ENCODE data around the gene LASP1NB.

Gene LASP1NB

GRCh38 chr17:38912221-38912813, 13.1 kb upstream of the LASP1NB start:
- Histone ChIP-seq H3K36me3 (ENCODE audit: insufficient read depth, low read length) (no peaks in the 10 kb centered on the region), H3F3A (ENCODE audit: insufficient read depth, low read length, poor library complexity, severe bottlenecking) (no peaks in the 10 kb centered on the region)
- no peak for TF ChIP-seq SMC3 (conservative IDR thresholded peaks at IDR 0.05; ENCODE audit: poor library complexity)
- no peak for TF ChIP-seq RAD21 (conservative IDR thresholded peaks at IDR 0.05)
- no peak for TF ChIP-seq TAF1 (IDR thresholded peaks at IDR 0.05; ENCODE audit: low read depth)
- no peak for TF ChIP-seq POLR2AphosphoS5 (IDR thresholded peaks at IDR 0.05)

DNA sequence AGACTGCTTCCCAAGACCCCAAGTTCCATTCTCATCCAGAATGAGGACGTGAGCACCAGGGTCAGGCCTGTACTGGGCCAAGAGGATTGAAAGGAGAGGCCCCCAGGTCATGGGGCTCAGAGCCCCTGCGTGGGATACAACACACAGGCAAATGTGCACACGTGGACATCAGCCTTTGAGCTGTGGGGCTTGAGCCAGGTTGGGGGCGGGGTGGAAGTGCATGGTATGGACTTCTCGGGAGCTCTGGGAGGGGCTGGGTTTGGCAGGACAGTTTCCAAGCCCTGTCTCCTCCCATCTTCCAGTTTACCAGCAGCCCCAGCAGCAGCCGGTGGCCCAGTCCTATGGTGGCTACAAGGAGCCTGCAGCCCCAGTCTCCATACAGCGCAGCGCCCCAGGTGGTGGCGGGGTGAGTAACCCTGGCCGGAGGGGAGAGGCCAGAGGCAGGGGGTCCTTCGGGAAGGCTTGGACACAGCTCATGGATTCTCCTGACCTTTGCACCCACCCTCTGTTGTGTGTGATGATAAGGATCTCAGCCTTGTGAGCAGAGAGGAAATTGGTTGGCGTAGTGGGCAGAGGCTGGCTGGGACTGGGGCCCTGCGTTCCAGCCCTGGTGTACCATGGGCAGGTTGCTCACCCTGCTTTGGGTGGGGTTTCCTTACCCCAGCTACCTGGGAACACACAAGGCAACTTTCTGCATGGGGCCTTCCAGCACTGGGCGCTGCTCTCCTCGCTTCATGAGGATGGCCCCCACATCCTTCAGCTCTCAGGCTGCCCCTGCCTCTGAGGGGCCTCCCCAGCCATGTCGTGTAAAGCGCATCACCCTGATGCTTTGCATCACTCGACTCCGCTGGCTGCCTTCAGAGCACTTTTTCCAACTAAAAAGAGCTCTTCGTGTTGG, 10.4 kb upstream of the LASP1NB start:
- TF ChIP-seq TAF1 (IDR thresholded peaks at IDR 0.05; ENCODE audit: low read depth): no peak
- H3K9ac ChIP-seq (ENCODE audit: low read length): no peak overlapping the region
- H3K4me2 ChIP-seq (ENCODE audit: low read length): no peak overlapping the region
- no peak overlapping the region for H2AFZ ChIP-seq (ENCODE audit: low read depth, low read length)
- no peaks in the 10 kb centered on the region for H3K9me2 ChIP-seq (ENCODE audit: insufficient read depth, low read length)
- H3K9me3 ChIP-seq (ENCODE audit: low read length): no peaks in the 10 kb centered on the region
- no peaks in the 10 kb centered on the region for H4K20me1 ChIP-seq (ENCODE audit: insufficient read depth)
- no peaks in the 10 kb centered on the region for H3K36me3 ChIP-seq (ENCODE audit: insufficient read depth, low read length)
- no peak overlapping the region for H3K4me3 ChIP-seq (ENCODE audit: low read length)
- H3K79me2 ChIP-seq (replicated peaks; ENCODE audit: insufficient read depth, low read length): peaks cover 4% of the 10 kb centered on the region
- H3F3A ChIP-seq (ENCODE audit: insufficient read depth, low read length, poor library complexity, severe bottlenecking): no peaks in the 10 kb centered on the region
- H3K27me3 ChIP-seq (ENCODE audit: insufficient read depth, low read depth, low read length): no peaks in the 10 kb centered on the region
- H3K27ac ChIP-seq (ENCODE audit: low read length): no peak overlapping the region

More at GRCh38 chr17:38912221-38912813, 13.1 kb upstream of the LASP1NB start:
- Histone ChIP-seq H3K27me3 (ENCODE audit: insufficient read depth, low read depth, low read length) (no peaks in the 10 kb centered on the region), H4K20me1 (ENCODE audit: insufficient read depth) (no peaks in the 10 kb centered on the region), H3K9me3 (ENCODE audit: low read length) (no peaks in the 10 kb centered on the region), H2AFZ (ENCODE audit: low read depth, low read length) (no peak overlapping the region), H3K4me2 (ENCODE audit: low read length) (no peak overlapping the region), H3K9me2 (ENCODE audit: insufficient read depth, low read length) (no peaks in the 10 kb centered on the region), H3K4me3 (ENCODE audit: low read length) (no peak overlapping the region), H3K9ac (ENCODE audit: low read length) (no peak overlapping the region), H3K79me2 (replicated peaks; ENCODE audit: insufficient read depth, low read length) (peaks cover 4% of the 10 kb centered on the region), H3K27ac (ENCODE audit: low read length) (no peak overlapping the region)

GRCh38 chr17:38915639-38915995, 9.8 kb upstream of the LASP1NB start:
- H3K9me2 ChIP-seq (ENCODE audit: insufficient read depth, low read length): no peaks in the 10 kb centered on the region
- no peak overlapping the region for H3K27ac ChIP-seq (ENCODE audit: low read length)
- no peaks in the 10 kb centered on the region for H3K9me3 ChIP-seq (ENCODE audit: low read length)
- no peaks in the 10 kb centered on the region for H3K27me3 ChIP-seq (ENCODE audit: insufficient read depth, low read depth, low read length)
- H3K36me3 ChIP-seq (ENCODE audit: insufficient read depth, low read length): no peaks in the 10 kb centered on the region
- TF ChIP-seq RAD21 (conservative IDR thresholded peaks at IDR 0.05) (no peak), EZH2 (IDR thresholded peaks at IDR 0.05; ENCODE audit: borderline replicate concordance, insufficient read depth, low read length, poor library complexity, severe bottlenecking) (no peak), SMC3 (conservative IDR thresholded peaks at IDR 0.05; ENCODE audit: poor library complexity) (no peak), POLR2AphosphoS5 (IDR thresholded peaks at IDR 0.05) (no peak), TAF1 (IDR thresholded peaks at IDR 0.05; ENCODE audit: low read depth) (no peak), EP300 (conservative IDR thresholded peaks at IDR 0.05; ENCODE audit: poor library complexity, severe bottlenecking) (no peak), MXI1 (conservative IDR thresholded peaks at IDR 0.05; ENCODE audit: poor library complexity, severe bottlenecking) (no peak)
- TF ChIP-seq, protein P1, sequence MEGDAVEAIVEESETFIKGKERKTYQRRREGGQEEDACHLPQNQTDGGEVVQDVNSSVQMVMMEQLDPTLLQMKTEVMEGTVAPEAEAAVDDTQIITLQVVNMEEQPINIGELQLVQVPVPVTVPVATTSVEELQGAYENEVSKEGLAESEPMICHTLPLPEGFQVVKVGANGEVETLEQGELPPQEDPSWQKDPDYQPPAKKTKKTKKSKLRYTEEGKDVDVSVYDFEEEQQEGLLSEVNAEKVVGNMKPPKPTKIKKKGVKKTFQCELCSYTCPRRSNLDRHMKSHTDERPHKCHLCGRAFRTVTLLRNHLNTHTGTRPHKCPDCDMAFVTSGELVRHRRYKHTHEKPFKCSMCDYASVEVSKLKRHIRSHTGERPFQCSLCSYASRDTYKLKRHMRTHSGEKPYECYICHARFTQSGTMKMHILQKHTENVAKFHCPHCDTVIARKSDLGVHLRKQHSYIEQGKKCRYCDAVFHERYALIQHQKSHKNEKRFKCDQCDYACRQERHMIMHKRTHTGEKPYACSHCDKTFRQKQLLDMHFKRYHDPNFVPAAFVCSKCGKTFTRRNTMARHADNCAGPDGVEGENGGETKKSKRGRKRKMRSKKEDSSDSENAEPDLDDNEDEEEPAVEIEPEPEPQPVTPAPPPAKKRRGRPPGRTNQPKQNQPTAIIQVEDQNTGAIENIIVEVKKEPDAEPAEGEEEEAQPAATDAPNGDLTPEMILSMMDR (IDR thresholded peaks at IDR 0.05; ENCODE audit: poor library complexity, severe bottlenecking): no peak
- TF ChIP-seq, protein P2, sequence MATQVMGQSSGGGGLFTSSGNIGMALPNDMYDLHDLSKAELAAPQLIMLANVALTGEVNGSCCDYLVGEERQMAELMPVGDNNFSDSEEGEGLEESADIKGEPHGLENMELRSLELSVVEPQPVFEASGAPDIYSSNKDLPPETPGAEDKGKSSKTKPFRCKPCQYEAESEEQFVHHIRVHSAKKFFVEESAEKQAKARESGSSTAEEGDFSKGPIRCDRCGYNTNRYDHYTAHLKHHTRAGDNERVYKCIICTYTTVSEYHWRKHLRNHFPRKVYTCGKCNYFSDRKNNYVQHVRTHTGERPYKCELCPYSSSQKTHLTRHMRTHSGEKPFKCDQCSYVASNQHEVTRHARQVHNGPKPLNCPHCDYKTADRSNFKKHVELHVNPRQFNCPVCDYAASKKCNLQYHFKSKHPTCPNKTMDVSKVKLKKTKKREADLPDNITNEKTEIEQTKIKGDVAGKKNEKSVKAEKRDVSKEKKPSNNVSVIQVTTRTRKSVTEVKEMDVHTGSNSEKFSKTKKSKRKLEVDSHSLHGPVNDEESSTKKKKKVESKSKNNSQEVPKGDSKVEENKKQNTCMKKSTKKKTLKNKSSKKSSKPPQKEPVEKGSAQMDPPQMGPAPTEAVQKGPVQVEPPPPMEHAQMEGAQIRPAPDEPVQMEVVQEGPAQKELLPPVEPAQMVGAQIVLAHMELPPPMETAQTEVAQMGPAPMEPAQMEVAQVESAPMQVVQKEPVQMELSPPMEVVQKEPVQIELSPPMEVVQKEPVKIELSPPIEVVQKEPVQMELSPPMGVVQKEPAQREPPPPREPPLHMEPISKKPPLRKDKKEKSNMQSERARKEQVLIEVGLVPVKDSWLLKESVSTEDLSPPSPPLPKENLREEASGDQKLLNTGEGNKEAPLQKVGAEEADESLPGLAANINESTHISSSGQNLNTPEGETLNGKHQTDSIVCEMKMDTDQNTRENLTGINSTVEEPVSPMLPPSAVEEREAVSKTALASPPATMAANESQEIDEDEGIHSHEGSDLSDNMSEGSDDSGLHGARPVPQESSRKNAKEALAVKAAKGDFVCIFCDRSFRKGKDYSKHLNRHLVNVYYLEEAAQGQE (IDR thresholded peaks at IDR 0.05; ENCODE audit: borderline replicate concordance): no peak
- no peaks in the 10 kb centered on the region for H3F3A ChIP-seq (ENCODE audit: insufficient read depth, low read length, poor library complexity, severe bottlenecking)
- no peak overlapping the region for H3K4me2 ChIP-seq (ENCODE audit: low read length)
- H2AFZ ChIP-seq (ENCODE audit: low read depth, low read length): no peak overlapping the region
- peaks cover 4% of the 10 kb centered on the region for H3K79me2 ChIP-seq (replicated peaks; ENCODE audit: insufficient read depth, low read length)
- no peak overlapping the region for H3K4me3 ChIP-seq (ENCODE audit: low read length)
- H3K9ac ChIP-seq (ENCODE audit: low read length): no peak overlapping the region
- no peaks in the 10 kb centered on the region for H4K20me1 ChIP-seq (ENCODE audit: insufficient read depth)

Measured in neural cell (in vitro differentiated cells).